ENCODE data around the gene SUPT20HL1.

DNA sequence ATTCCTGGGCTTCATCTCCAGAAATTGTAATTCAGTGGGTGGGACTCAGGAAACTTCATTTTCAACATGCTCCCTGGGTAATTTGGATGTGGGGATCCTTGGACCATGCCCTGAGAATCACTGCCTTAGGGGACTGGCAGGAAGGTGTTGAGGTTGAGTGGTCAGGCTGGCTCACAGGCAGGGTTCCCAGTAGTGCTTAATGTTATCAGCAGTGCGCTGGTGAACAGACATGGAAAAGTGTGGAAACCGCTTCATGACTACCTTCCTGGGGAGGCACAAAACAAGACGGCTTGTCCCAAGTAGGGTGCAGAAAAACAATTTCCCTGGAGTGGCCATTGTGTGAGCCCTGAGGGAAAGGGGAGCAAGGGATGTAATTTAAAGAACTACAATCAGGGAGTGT, 31.4 kb downstream of the SUPT20HL1 start:
- TF ChIP-seq, protein P1, sequence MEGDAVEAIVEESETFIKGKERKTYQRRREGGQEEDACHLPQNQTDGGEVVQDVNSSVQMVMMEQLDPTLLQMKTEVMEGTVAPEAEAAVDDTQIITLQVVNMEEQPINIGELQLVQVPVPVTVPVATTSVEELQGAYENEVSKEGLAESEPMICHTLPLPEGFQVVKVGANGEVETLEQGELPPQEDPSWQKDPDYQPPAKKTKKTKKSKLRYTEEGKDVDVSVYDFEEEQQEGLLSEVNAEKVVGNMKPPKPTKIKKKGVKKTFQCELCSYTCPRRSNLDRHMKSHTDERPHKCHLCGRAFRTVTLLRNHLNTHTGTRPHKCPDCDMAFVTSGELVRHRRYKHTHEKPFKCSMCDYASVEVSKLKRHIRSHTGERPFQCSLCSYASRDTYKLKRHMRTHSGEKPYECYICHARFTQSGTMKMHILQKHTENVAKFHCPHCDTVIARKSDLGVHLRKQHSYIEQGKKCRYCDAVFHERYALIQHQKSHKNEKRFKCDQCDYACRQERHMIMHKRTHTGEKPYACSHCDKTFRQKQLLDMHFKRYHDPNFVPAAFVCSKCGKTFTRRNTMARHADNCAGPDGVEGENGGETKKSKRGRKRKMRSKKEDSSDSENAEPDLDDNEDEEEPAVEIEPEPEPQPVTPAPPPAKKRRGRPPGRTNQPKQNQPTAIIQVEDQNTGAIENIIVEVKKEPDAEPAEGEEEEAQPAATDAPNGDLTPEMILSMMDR (IDR thresholded peaks at IDR 0.05), result no peak
- no peak for TF ChIP-seq ZFX (IDR thresholded peaks at IDR 0.05; ENCODE audit: borderline replicate concordance)

Data from 22Rv1 (cell line).